ENCODE measurements around the gene NTM.

The NTM gene

DNA sequence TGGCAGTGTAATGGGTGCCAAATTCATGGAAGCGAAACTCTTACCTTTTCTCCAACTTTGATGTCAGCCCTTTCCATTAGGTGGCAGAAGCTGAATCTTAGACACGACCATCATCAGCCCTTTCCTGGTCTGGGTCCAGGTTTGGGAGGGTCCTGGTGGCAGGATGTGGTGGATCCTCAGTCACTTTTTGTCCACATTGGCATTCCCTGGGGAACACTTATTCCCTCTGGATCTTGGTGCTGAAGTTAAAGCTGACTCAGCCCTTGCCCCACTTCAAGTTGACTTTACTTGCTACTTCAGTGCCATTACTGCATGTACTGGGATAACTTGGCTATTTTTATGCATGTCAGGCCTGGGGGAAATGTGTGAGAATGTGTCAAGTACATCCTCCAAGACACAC is 16.6 kb upstream of the NTM start:
- DNase-seq (ENCODE audit: low read depth): no peak
- TF ChIP-seq, protein P1, sequence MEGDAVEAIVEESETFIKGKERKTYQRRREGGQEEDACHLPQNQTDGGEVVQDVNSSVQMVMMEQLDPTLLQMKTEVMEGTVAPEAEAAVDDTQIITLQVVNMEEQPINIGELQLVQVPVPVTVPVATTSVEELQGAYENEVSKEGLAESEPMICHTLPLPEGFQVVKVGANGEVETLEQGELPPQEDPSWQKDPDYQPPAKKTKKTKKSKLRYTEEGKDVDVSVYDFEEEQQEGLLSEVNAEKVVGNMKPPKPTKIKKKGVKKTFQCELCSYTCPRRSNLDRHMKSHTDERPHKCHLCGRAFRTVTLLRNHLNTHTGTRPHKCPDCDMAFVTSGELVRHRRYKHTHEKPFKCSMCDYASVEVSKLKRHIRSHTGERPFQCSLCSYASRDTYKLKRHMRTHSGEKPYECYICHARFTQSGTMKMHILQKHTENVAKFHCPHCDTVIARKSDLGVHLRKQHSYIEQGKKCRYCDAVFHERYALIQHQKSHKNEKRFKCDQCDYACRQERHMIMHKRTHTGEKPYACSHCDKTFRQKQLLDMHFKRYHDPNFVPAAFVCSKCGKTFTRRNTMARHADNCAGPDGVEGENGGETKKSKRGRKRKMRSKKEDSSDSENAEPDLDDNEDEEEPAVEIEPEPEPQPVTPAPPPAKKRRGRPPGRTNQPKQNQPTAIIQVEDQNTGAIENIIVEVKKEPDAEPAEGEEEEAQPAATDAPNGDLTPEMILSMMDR (IDR thresholded peaks at IDR 0.05; ENCODE audit: control insufficient read depth, extremely low read depth, insufficient read depth): no peak
- H3K4me3 ChIP-seq (ENCODE audit: low read depth, low read length): no peak overlapping the region

DNA sequence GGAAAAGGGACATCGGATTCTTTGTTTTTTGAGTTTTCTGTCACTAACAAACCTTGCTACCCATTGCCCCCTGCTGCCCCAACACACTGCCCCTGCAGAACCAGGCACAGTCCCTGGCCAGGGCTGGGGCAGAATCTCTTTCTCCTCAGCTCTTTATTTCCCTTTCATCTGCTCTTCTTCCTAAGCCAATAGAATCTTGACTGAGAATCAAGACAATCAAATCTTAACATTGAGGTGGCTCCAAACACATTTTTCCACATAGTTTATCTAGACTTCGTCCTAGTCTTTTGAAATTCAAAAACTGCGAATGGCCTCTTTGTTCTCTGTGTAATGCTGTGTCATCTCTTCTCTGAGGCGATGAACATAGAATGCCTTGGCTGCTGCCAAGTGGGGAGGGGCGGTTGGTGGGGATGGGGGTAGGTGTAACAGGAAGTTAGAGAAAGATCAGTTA is 16.1 kb upstream of the NTM start:
- DNase-seq (ENCODE audit: low read depth): no peak
- TF ChIP-seq, protein P1 (IDR thresholded peaks at IDR 0.05; ENCODE audit: control insufficient read depth, extremely low read depth, insufficient read depth): no peak
- no peak overlapping the region for H3K4me3 ChIP-seq (ENCODE audit: low read depth, low read length)

DNA sequence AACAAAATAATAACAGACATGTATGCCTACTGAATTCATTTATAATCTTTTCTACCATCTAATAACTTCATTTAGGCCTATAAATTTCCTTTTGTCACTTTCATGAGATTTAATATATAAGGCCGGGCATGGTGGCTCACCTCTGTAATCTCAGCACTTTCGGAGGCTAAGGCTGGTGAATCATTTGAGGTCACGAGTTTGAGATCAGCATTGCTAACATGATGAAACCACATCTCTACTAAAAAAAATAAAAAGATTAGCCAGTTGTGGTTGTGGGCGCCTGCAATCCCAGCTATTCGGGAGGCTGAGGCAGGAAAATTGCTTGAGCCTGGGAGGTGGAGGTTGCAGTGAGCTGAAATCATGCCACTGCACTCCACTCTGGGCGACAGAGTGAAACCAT is 14.2 kb upstream of the NTM start:
- TF ChIP-seq, protein P1 (IDR thresholded peaks at IDR 0.05; ENCODE audit: control insufficient read depth, extremely low read depth, insufficient read depth): no peak
- DNase-seq (ENCODE audit: low read depth): no peak
- H3K4me3 ChIP-seq (ENCODE audit: low read depth, low read length): no peak overlapping the region

DNA sequence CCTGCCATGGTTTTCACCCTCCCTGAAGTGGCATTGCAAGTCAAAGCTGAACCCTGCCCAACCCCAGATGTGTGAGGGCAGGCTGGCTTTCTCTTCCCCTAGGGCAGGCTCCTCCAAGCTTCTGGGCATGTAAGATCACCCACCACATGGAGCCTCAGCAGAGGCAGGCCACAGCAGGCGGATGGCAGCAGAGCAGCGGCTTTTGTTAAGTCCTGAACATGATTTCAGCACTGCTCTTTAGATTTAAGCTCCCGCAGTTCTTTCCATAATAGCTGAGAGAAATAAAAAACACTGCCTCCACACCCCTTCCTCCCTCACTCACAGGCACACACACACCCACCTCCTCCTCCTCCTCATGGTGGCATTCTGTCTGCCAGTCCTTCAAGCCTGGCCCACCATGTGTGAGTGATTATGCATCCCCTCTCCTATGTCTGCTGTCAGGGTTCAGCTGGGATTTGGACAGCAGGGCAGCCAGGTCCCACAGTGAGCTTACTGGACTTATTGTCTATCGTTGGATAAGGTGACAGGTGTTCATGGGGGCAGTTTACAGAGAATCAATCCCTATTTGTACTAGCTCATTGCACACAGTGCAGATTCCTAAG is 5.0 kb upstream of the NTM start:
- DNase-seq (ENCODE audit: low read depth): no peak

DNA sequence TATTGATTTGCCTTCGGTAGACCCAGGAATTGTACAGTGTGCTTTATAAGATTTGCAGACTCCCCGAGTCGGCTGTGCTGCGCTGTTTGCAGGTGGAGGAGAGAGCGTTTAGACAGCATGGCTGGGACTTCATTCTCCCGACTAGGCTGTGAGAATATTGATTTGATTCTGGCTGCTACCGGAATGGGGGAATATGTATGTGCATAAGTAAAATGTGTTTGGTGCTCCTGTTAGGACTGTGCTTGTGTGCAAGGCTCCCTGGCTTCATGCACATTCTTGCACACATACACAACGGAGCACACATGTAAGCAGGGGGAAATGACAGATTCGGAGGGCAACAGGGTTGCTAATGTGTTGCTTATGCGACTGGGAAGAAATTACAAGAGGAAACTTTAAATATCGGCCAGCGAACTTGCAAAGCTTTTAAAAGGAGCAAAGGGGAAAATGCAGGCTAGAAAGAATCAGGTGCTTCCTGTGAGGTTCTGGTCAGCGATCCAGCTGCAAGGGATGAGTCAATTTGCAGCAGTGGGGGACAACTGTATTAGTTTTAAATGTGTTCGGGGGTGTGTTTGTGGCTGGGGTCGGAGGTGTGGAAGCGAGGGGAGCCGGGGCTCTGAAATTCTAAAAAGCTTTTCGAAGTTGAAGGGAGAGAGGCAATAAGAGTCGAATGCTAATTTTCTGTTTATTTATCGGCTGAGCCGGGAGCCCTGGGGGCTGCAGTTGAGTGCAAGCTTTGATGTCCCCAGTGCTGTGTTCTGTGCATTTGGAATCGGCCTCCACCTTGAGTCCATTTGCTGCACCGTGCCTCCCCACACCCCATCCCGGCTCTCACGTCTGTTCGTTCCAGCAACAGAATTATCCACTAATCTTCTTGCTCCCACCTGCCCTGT is 731 bp downstream of the NTM start:
- DNase-seq (ENCODE audit: low read depth): no peak
- TF ChIP-seq, protein P1 (IDR thresholded peaks at IDR 0.05; ENCODE audit: control insufficient read depth, extremely low read depth, insufficient read depth): no peak
- 0 out of 2 replicates have a peak overlapping the region, but pooled peaks have one; percentile 2 for H3K4me3 ChIP-seq (ENCODE audit: low read depth, low read length)

More for the DNA sequence above, 5.0 kb upstream of the NTM start:
- H3K4me3 ChIP-seq (ENCODE audit: low read depth, low read length): no peak overlapping the region
- TF ChIP-seq, protein P1 (IDR thresholded peaks at IDR 0.05; ENCODE audit: control insufficient read depth, extremely low read depth, insufficient read depth): no peak

DNA sequence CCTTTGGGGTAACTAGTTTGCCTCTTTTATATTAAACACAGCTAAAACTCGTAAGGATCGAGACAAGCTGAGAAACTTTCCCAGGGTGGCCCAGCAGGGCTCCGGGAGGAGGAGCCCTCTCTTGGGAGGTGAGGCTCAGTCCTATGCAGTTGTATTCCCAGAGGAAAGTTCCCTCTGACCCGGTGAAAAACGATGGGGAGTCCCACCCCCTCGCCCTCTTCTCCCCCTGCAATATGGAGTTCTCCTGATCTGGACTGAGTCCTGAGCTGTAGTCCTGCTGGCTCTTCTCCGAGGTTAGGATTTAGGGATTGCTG is 1.3 kb downstream of the NTM start:
- no peak overlapping the region for H3K4me3 ChIP-seq (ENCODE audit: low read depth, low read length)
- TF ChIP-seq, protein P1 (IDR thresholded peaks at IDR 0.05; ENCODE audit: control insufficient read depth, extremely low read depth, insufficient read depth): no peak

More for the DNA sequence above, 1.3 kb downstream of the NTM start:
- DNase-seq (ENCODE audit: low read depth): no peak
